Testis (tissue), 3 donors: ENCODE data around the gene GNA12. TPM values are rescaled to one million over a fixed set of nuclear protein-coding genes. Genes with fewer than 3 reads are reported as not detected.
A peak's percentile ranks its signal among the peaks of the same experiment; 100 is the strongest.

Experiments used
- DNase-seq: peaks from one replicate; pipeline ENCODE4 v3.0.0-alpha.2; 2019
- H3K27ac ChIP-seq, 2 donors: fragments of 200-600 bp; sonication (generic); one replicate each; pipeline ENCODE4 v1.5.1; 2019
- H3K27me3 ChIP-seq: fragments of 200-600 bp; sonication (generic); one replicate; pipeline ENCODE4 v1.5.1; 2019
- H3K36me3 ChIP-seq: fragments of 200-600 bp; sonication (generic); one replicate; pipeline ENCODE4 v1.5.1; 2017; ENCODE audit warnings: low read depth; ENCODE audit errors: missing control alignments
- H3K4me1 ChIP-seq: fragments of 200-600 bp; sonication (generic); one replicate; pipeline ENCODE4 v1.5.1; 2019
- H3K4me3 ChIP-seq, 2 donors: fragments of 200-600 bp; sonication (generic); one replicate each; pipeline ENCODE4 v1.5.1; 2017 to 2019
- H3K9me3 ChIP-seq: fragments of 200-600 bp; sonication (generic); one replicate; pipeline ENCODE4 v1.5.1; 2017
- CTCF ChIP-seq, 3 experiments: fragments of 450-650 bp in 2 of 3; fragments of 200-600 bp in 1 of 3; sonication (generic) in 1 of 3; IDR thresholded peaks; one replicate each; pipeline ENCODE4 v1.5.1; 2016 to 2019; ENCODE audit warnings: antibody characterized with exemption in 3 of 3, mild to moderate bottlenecking in 2 of 3, moderate library complexity in 1 of 3
- POLR2A ChIP-seq: fragments of 450-650 bp; IDR thresholded peaks from one replicate; pipeline ENCODE4 v1.6.1; 2017; ENCODE audit warnings: antibody characterized with exemption, mild to moderate bottlenecking, moderate library complexity
- WGBS, 2 donors: methylation state at CpG; one replicate each; pipeline ENCODE4 v1.1.5; 2018; 5-methylcytosine and 5-hydroxymethylcytosine counted together
- intact Hi-C: fragments of 100-400 bp; cut with DNase I; formaldehyde crosslinking; loops from one replicate; pipeline ENCODE4 v1.15.1; 2023; ENCODE audit warnings: low total_unique reads
- polyA plus RNA-seq: library from polyadenylated mRNA; stranded (reverse); fragments of 350-450 nt; fragmentation: Illumina TruSeq; extraction: RNeasy Lipid Tissue Mini Kit (QIAGEN cat#74804); gene quantifications from one replicate; pipeline ENCODE4 v1.2.3, GENCODE V29; 2014; ENCODE audit warnings: low read depth, low replicate concordance; ENCODE audit not compliant: insufficient read depth
- total RNA-seq, 2 donors: library from RNA; depleted of rRNA; stranded (reverse); fragments of >200 nt; gene quantifications; one replicate each; pipeline ENCODE4 v1.2.3, GENCODE V29; 2016

GNA12 gene
- total and polyA plus RNA-seq, 3 donors from 2014 or later: 50.0 to 69.6 (median 53.2) TPM

- Histone ChIP-seq H3K4me3 (no peak overlapping the region), H3K36me3 (no peaks in the 10 kb centered on the region), H3K27me3 (no peaks in the 10 kb centered on the region), H3K27ac (peak overlapping the region in 1 of 2 donors; percentile 12), H3K9me3 (no peaks in the 10 kb centered on the region), H3K4me1 (peaks cover 45% of the 10 kb centered on the region)
- TF ChIP-seq POLR2A: no peak
- no peak for TF ChIP-seq CTCF (IDR thresholded peaks at IDR 0.05)
- WGBS, 2 donors: 84 to 88% methylated on average over 5 of the region's 5 CpGs
- DNase-seq: no peak
- intact Hi-C loops: loop anchor here (5.0 kb wide), 1 partner anchor 56 kb away; no protein-coding TSS in a partner anchor
Observed at GRCh38 chr7:2806571-2806970, 37.5 kb downstream of the GNA12 start.

GRCh38 chr7:2805213-2805944 lies 38.7 kb downstream of the GNA12 start:
- Histone ChIP-seq H3K36me3 (no peaks in the 10 kb centered on the region), H3K4me1 (peaks cover 49% of the 10 kb centered on the region), H3K27me3 (no peaks in the 10 kb centered on the region), H3K27ac (peak overlapping the region; percentile 21 to 84), H3K4me3 (no peak overlapping the region), H3K9me3 (no peaks in the 10 kb centered on the region)
- no peak for TF ChIP-seq POLR2A
- no peak for TF ChIP-seq CTCF (IDR thresholded peaks at IDR 0.05)
- intact Hi-C loops: loop anchor here (5.0 kb wide), 1 partner anchor 57 kb away; no protein-coding TSS in a partner anchor
- peak; percentile 79 for DNase-seq
- WGBS, 2 donors: 54 to 65% methylated on average over 18 of the region's 18 CpGs

GRCh38 chr7:2804227-2804763 lies 39.8 kb downstream of the GNA12 start:
- TF ChIP-seq CTCF (IDR thresholded peaks at IDR 0.05) (no peak), POLR2A (no peak)
- 81 to 86% methylated on average over 6 of the region's 6 CpGs for WGBS, 2 donors
- Histone ChIP-seq H3K9me3 (no peaks in the 10 kb centered on the region), H3K27ac (peak overlapping the region; percentile 21 to 84), H3K36me3 (no peaks in the 10 kb centered on the region), H3K4me1 (peaks cover 49% of the 10 kb centered on the region), H3K27me3 (no peaks in the 10 kb centered on the region), H3K4me3 (no peak overlapping the region)
- intact Hi-C loops: no loop called here
- DNase-seq: no peak

- Histone ChIP-seq H3K9me3 (no peaks in the 10 kb centered on the region), H3K4me3 (no peak overlapping the region), H3K36me3 (no peaks in the 10 kb centered on the region), H3K27ac (peak overlapping the region; percentile 2 to 84), H3K4me1 (peaks cover 49% of the 10 kb centered on the region), H3K27me3 (no peaks in the 10 kb centered on the region)
- 65 to 72% methylated on average over 4 of the region's 4 CpGs for WGBS, 2 donors
- no peak for DNase-seq
- intact Hi-C loops: no loop called here
- TF ChIP-seq CTCF (IDR thresholded peaks at IDR 0.05): no peak
- no peak for TF ChIP-seq POLR2A
Observed at GRCh38 chr7:2803755-2804154, 40.4 kb downstream of the GNA12 start.
